Spleen (tissue), 7 donors: ENCODE data around the gene FGGY.

ENCODE experiments used
- POLR2A ChIP-seq, 3 donors: fragments of 450-650 bp; IDR thresholded peaks; one replicate each; pipeline ENCODE4 v1.5.1; 2017; ENCODE audit warnings: antibody characterized with exemption in 3 of 3, mild to moderate bottlenecking in 1 of 3
- POLR2AphosphoS5 ChIP-seq, 3 donors: sonication (generic); formaldehyde crosslinking; IDR thresholded peaks; one replicate each; pipeline ENCODE4 v1.5.1; 2017; ENCODE audit warnings: antibody characterized with exemption in 3 of 3
- TF ChIP-seq, protein P1 (sequence below), 11 experiments: fragments of 200-600 bp in 7 of 11; fragments of 450-650 bp in 4 of 11; sonication (generic) in 4 of 11; IDR thresholded peaks in 8 of 11; conservative IDR thresholded peaks in 3 of 11; 1 replicate in 7 of 11; 2 replicates in 4 of 11; pipeline versions ENCODE4 v1.4.0 to v1.8.0; 2016 to 2021; ENCODE audit warnings: antibody characterized with exemption in 11 of 11, inconsistent platforms in 4 of 11, mild to moderate bottlenecking in 1 of 11
- donor health status: DM: no; HTN: no; CAD: no; lungs with moderate emphysema.
- donor health status: DM: no; HTN: no; CAD: no.
- donor health status: DM: no; HTN: no; CAD: no.

DNA sequence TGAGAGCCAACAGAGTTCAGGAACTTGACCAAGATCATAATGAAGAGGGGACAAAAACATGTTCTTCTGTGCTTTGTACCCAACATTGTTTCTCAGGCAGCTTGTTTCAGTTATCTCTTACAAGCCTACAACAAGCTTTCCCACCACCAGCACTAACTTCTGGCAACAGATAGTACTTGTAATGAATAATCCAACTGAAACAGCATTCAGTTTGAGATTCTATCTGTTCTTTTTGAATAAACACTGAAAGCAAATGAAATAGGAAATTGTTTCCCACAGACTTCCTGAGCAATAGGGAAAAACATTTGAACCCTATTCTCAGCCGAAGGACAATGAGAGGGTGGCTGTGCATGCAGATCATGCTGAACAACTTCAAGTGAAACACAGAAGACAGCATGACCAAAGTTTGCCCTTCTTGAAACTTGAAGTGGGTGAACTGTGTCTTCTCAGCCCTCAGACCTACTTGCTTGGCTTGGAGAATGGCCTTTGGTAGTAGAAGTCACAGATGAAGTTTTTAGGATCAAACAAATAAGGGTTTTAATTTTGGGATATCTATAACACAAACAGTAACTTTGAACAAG, 506.7 kb downstream of the FGGY start:
- TF ChIP-seq, protein P1, sequence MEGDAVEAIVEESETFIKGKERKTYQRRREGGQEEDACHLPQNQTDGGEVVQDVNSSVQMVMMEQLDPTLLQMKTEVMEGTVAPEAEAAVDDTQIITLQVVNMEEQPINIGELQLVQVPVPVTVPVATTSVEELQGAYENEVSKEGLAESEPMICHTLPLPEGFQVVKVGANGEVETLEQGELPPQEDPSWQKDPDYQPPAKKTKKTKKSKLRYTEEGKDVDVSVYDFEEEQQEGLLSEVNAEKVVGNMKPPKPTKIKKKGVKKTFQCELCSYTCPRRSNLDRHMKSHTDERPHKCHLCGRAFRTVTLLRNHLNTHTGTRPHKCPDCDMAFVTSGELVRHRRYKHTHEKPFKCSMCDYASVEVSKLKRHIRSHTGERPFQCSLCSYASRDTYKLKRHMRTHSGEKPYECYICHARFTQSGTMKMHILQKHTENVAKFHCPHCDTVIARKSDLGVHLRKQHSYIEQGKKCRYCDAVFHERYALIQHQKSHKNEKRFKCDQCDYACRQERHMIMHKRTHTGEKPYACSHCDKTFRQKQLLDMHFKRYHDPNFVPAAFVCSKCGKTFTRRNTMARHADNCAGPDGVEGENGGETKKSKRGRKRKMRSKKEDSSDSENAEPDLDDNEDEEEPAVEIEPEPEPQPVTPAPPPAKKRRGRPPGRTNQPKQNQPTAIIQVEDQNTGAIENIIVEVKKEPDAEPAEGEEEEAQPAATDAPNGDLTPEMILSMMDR (IDR thresholded peaks at IDR 0.05 in 8 of 11, conservative IDR thresholded peaks at IDR 0.05 in 3 of 11): no peak
- TF ChIP-seq POLR2AphosphoS5 (IDR thresholded peaks at IDR 0.05): no peak
- TF ChIP-seq POLR2A (IDR thresholded peaks at IDR 0.05): no peak
